ENCODE measurements around the gene EIF2B2. TPM values are rescaled to one million over a fixed set of nuclear protein-coding genes. Genes with fewer than 3 reads are reported as not detected.

The EIF2B2 gene
- total and polyA plus RNA-seq, 10 of the 15 experiments (the other 5 are each of a cell fraction or from before 2014, with no cell fraction given): 17.4 to 168 (median 65.5) TPM

- Histone ChIP-seq H3K4me2 (ENCODE audit: control insufficient read depth, insufficient read depth) (no peak overlapping the region), H3K27me3 (replicated peaks in 1 of 2; ENCODE audit: control insufficient read depth in 2 of 2, insufficient read depth in 2 of 2, low read length in 1 of 2) (no peaks in the 10 kb centered on the region; a peak in 1 of 4 replicates), H3K27ac (ENCODE audit: control insufficient read depth, insufficient read depth) (no peak overlapping the region), H2AFZ (ENCODE audit: control insufficient read depth, low read depth, low read length) (no peak overlapping the region), H3K36me3 (ENCODE audit: control insufficient read depth in 2 of 2, insufficient read depth in 2 of 2, low read length in 1 of 2) (no peaks in the 10 kb centered on the region), H3K9ac (ENCODE audit: control insufficient read depth, insufficient read depth, low read length) (no peak overlapping the region), H3K9me3 (replicated peaks; ENCODE audit: control insufficient read depth, insufficient read depth, low read length) (no peaks in the 10 kb centered on the region), H3K4me3 (no peak overlapping the region), H3K79me2 (ENCODE audit: control insufficient read depth, insufficient read depth, low read length) (no peaks in the 10 kb centered on the region), H3K4me1 (ENCODE audit: control insufficient read depth, insufficient read depth, low read length) (no peaks in the 10 kb centered on the region), H4K20me1 (ENCODE audit: control insufficient read depth, insufficient read depth) (no peaks in the 10 kb centered on the region)
- CTCF ChIA-PET: no interaction called here
- 67% methylated on average over 15 of the region's 15 CpGs for WGBS (ENCODE audit: insufficient coverage, insufficient replicate concordance, low lambda C conversion rate, missing lambda C conversion rate)
- DNase-seq (ENCODE audit: low read depth, low spot score) (no peak), ATAC-seq (no peak), FAIRE-seq (no peak)
- in situ Hi-C loops (cut with MboI) (no loop called here), intact Hi-C loops (cut with micrococcal nuclease; ENCODE audit: unreplicated experiment) (no loop called here)
- no TSS peak for BruUV-seq (replicated peaks)
- RAD21 ChIA-PET (ENCODE audit: unreplicated experiment): no interaction called here
- POLR2A ChIA-PET: no interaction called here
- SMC1A ChIA-PET (ENCODE audit: uncharacterized antibody, unreplicated experiment): no interaction called here
- TF ChIP-seq STAT1 (conservative IDR thresholded peaks at IDR 0.05) (no peak), MTA3 (IDR thresholded peaks at IDR 0.05; ENCODE audit: borderline replicate concordance, low read length) (no peak), ETV6 (conservative IDR thresholded peaks at IDR 0.05 in 1 of 2, IDR thresholded peaks at IDR 0.05 in 1 of 2; ENCODE audit: borderline replicate concordance in 1 of 2, low read depth in 1 of 2) (no peak), E2F4 (IDR thresholded peaks at IDR 0.05; ENCODE audit: low read depth, low read length) (no peak), RB1 (IDR thresholded peaks at IDR 0.05; ENCODE audit: borderline replicate concordance) (no peak), ESRRA (IDR thresholded peaks at IDR 0.05; ENCODE audit: low read length) (no peak), ZNF274 (IDR thresholded peaks at IDR 0.05; ENCODE audit: insufficient read depth, insufficient read length) (no peak), IKZF2 (IDR thresholded peaks at IDR 0.05) (no peak), SMAD1 (IDR thresholded peaks at IDR 0.05; ENCODE audit: low read depth, partially characterized antibody) (no peak), HCFC1 (IDR thresholded peaks at IDR 0.05; ENCODE audit: low read length) (no peak), PKNOX1 (IDR thresholded peaks at IDR 0.05) (no peak), EGR1 (IDR thresholded peaks at IDR 0.05; ENCODE audit: borderline replicate concordance in 1 of 2, low read depth in 2 of 2, low read length in 2 of 2) (no peak)
- TF ChIP-seq, protein P1, sequence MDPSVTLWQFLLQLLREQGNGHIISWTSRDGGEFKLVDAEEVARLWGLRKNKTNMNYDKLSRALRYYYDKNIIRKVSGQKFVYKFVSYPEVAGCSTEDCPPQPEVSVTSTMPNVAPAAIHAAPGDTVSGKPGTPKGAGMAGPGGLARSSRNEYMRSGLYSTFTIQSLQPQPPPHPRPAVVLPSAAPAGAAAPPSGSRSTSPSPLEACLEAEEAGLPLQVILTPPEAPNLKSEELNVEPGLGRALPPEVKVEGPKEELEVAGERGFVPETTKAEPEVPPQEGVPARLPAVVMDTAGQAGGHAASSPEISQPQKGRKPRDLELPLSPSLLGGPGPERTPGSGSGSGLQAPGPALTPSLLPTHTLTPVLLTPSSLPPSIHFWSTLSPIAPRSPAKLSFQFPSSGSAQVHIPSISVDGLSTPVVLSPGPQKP (IDR thresholded peaks at IDR 0.05; ENCODE audit: low read depth, low read length): no peak
- TF ChIP-seq, protein P2, sequence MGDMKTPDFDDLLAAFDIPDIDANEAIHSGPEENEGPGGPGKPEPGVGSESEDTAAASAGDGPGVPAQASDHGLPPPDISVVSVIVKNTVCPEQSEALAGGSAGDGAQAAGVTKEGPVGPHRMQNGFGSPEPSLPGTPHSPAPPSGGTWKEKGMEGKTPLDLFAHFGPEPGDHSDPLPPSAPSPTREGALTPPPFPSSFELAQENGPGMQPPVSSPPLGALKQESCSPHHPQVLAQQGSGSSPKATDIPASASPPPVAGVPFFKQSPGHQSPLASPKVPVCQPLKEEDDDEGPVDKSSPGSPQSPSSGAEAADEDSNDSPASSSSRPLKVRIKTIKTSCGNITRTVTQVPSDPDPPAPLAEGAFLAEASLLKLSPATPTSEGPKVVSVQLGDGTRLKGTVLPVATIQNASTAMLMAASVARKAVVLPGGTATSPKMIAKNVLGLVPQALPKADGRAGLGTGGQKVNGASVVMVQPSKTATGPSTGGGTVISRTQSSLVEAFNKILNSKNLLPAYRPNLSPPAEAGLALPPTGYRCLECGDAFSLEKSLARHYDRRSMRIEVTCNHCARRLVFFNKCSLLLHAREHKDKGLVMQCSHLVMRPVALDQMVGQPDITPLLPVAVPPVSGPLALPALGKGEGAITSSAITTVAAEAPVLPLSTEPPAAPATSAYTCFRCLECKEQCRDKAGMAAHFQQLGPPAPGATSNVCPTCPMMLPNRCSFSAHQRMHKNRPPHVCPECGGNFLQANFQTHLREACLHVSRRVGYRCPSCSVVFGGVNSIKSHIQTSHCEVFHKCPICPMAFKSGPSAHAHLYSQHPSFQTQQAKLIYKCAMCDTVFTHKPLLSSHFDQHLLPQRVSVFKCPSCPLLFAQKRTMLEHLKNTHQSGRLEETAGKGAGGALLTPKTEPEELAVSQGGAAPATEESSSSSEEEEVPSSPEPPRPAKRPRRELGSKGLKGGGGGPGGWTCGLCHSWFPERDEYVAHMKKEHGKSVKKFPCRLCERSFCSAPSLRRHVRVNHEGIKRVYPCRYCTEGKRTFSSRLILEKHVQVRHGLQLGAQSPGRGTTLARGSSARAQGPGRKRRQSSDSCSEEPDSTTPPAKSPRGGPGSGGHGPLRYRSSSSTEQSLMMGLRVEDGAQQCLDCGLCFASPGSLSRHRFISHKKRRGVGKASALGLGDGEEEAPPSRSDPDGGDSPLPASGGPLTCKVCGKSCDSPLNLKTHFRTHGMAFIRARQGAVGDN (IDR thresholded peaks at IDR 0.05): no peak
- TF ChIP-seq, protein P3, sequence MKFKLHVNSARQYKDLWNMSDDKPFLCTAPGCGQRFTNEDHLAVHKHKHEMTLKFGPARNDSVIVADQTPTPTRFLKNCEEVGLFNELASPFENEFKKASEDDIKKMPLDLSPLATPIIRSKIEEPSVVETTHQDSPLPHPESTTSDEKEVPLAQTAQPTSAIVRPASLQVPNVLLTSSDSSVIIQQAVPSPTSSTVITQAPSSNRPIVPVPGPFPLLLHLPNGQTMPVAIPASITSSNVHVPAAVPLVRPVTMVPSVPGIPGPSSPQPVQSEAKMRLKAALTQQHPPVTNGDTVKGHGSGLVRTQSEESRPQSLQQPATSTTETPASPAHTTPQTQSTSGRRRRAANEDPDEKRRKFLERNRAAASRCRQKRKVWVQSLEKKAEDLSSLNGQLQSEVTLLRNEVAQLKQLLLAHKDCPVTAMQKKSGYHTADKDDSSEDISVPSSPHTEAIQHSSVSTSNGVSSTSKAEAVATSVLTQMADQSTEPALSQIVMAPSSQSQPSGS (IDR thresholded peaks at IDR 0.05; ENCODE audit: low read length): no peak
Observed at GRCh38 chr14:74974364-74975058, 28.2 kb upstream of the EIF2B2 start.

Data from GM12878 (cell line).